NT2/D1 (cell line): ENCODE results near the gene DTD2.
"Not testable (repeated sequence)": the region's sequence is repeated elsewhere in the genome, so short reads cannot be mapped to it uniquely, and the experiment has no call there.

Experiments
- DNase-seq: peaks from one replicate; pipeline ENCODE4 v3.0.0-alpha.2; 2011; ENCODE audit warnings: low read depth, low spot score
- H3K27me3 ChIP-seq: 2 replicates; pipeline ENCODE4 v1.6.0; 2011; ENCODE audit warnings: mild to moderate bottlenecking; ENCODE audit not compliant: insufficient read length, insufficient read depth
- H3K36me3 ChIP-seq: 2 replicates; pipeline ENCODE4 v1.6.1; 2011; ENCODE audit warnings: mild to moderate bottlenecking, low read length, mixed read lengths; ENCODE audit not compliant: insufficient read depth, insufficient read length
- H3K4me1 ChIP-seq: 2 replicates; pipeline ENCODE4 v1.5.1; 2011; ENCODE audit not compliant: insufficient read depth, insufficient read length
- H3K4me3 ChIP-seq: 2 replicates; pipeline ENCODE4 v1.5.1; 2011; ENCODE audit warnings: low read depth; ENCODE audit not compliant: insufficient read length
- H3K9ac ChIP-seq: 2 replicates; pipeline ENCODE4 v1.6.0; 2011; ENCODE audit warnings: low read depth; ENCODE audit not compliant: insufficient read length
- H3K9me3 ChIP-seq: 2 replicates; pipeline ENCODE4 v1.5.1; 2011; ENCODE audit warnings: mild to moderate bottlenecking, low read length; ENCODE audit not compliant: insufficient read depth
- SUZ12 ChIP-seq: IDR thresholded peaks from 2 replicates; pipeline ENCODE4 v1.6.1; 2011; ENCODE audit not compliant: insufficient read length, insufficient read depth; ENCODE audit errors: extremely low read depth
- YY1 ChIP-seq: IDR thresholded peaks from 2 replicates; pipeline ENCODE4 v1.6.1; 2011; ENCODE audit not compliant: insufficient read length, insufficient read depth
- ZNF274 ChIP-seq: IDR thresholded peaks from 2 replicates; pipeline ENCODE4 v1.6.1; 2011; ENCODE audit warnings: mild to moderate bottlenecking, low read depth, low read length

DTD2 gene

DNA sequence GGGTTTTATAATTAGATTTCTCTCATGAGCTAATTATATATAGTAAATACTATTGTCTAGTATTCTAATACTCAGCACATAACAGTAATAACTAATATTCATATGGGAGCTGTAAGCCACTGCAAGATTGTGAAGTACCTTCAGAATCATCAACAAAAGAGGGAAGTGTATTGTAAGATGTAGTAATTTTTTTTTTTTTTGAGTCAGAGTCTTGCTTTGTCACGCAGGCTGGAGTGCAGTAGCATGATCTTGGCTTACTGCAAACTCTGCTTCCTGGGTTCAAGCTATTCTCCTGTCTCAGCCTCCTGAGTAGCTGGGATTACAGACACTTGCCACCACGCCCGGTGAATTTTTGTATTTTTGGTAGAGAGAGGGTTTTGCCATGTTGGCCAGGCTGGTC is 27.4 kb upstream of the DTD2 start:
- DNase-seq, result no peak
- Histone ChIP-seq H3K4me1 (no peaks in the 10 kb centered on the region), H3K9me3 (no peaks in the 10 kb centered on the region), H3K27me3 (no peaks in the 10 kb centered on the region), H3K4me3 (no peak overlapping the region), H3K9ac (no peak overlapping the region), H3K36me3 (no peaks in the 10 kb centered on the region)
- no peak for TF ChIP-seq ZNF274
- TF ChIP-seq YY1, result no peak
- TF ChIP-seq SUZ12, result no peak

DNA sequence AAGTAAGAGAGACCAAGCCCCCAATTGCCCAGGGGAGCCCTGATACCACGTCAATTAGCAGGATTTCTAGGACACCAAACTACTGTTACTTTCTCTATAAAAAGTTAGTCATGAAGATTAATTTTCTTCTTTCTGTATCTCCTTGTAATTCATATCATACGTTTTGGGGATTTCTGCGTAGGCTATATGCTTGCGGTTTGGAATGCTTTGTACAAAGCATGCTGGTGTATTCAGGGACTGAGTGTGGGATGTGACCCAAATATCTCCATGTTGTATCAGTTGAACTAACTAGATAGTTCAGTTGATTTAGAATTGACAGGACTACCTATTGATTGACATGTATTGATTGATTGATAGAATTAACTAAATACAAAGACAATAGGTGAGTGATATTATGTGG is 22.9 kb upstream of the DTD2 start:
- Histone ChIP-seq H3K4me3 (no peak overlapping the region), H3K9ac (no peak overlapping the region), H3K4me1 (no peaks in the 10 kb centered on the region), H3K36me3 (no peaks in the 10 kb centered on the region), H3K27me3 (no peaks in the 10 kb centered on the region), H3K9me3 (no peaks in the 10 kb centered on the region)
- TF ChIP-seq ZNF274 (no peak), SUZ12 (no peak), YY1 (no peak)
- no peak for DNase-seq

DNA sequence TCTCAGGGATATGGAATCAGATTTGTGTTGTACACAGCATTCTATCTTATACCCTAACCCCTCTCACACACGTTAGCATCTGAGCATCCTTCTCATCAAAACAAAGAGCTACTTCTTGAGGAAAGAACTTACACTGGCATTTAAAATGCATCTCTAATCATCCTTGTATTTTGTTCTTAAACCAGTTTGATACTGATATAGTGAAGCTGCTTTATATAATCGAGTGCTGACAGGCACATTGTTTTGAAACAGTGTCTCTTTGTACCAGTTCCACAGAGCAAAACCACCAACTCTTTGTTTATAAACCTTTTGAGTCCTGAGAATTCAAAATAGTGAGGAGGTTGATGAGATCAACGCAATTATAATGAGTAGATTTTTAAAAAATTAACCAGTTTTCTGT is 21.7 kb upstream of the DTD2 start:
- no peaks in the 10 kb centered on the region for H3K27me3 ChIP-seq
- no peaks in the 10 kb centered on the region for H3K36me3 ChIP-seq
- no peak overlapping the region for H3K4me3 ChIP-seq
- H3K9me3 ChIP-seq, result no peaks in the 10 kb centered on the region
- no peak overlapping the region for H3K9ac ChIP-seq
- TF ChIP-seq YY1, result no peak
- no peak for TF ChIP-seq SUZ12
- H3K4me1 ChIP-seq, result no peaks in the 10 kb centered on the region
- no peak for DNase-seq

DNA sequence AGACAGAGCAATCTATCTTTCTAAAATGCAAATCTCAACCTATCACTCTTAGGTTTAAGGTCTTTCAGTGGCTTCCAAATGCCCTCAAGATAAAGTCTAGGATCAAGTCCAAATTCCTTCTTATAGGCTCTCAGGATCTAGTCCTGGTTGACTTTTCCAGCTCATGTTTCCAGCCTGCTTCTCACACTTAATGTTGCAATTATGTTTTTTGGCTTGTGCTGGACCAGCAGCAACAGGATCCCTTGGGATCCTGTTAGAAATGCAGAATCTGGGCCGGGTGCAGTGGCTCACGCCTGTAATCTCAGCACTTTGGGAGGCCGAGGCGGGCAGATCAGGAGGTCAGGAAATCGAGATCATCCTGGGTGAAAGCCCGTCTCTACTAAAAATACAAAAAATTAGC is 19.9 kb upstream of the DTD2 start:
- no peak for DNase-seq
- H3K36me3 ChIP-seq, result no peaks in the 10 kb centered on the region
- no peaks in the 10 kb centered on the region for H3K9me3 ChIP-seq
- H3K9ac ChIP-seq, result no peak overlapping the region
- no peak overlapping the region for H3K4me3 ChIP-seq
- no peaks in the 10 kb centered on the region for H3K4me1 ChIP-seq
- no peaks in the 10 kb centered on the region for H3K27me3 ChIP-seq
- TF ChIP-seq ZNF274, result no peak
- no peak for TF ChIP-seq SUZ12
- TF ChIP-seq YY1, result no peak

DNA sequence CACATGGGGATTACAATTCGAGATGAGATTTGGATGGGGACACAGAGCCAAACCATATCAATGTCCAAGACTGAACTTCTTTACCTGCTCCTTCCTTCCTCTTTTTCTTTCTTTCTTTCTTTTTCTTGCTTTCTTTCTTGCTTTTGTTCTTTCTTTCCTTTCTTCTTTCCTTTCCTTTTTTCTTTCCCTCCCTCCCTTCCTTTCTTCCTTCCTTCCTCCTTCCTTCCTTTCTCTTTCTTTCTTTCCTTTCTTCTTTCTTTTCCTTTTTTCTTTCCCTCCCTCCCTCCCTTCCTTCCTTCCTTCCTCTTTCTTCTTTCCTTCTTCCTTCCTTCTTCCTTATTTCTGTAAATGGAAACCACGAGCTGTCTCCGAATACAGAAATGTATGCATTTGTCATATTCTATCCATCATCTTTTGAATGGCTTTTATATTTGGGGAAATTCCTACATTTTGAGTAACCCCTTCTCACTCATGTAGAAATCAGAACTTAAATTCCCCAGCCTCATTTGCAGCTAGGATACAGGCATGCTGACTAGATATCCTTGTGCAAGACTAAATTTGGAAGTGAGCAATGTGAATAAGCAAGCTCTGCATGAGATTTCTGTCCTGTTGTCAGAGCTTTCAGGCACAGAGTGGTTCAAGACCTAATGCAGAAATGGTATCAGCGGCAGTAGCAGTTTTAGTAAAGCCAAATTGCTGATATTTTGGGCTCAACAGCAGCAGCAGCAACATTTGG is 19.0 kb upstream of the DTD2 start:
- Histone ChIP-seq H3K9me3 (no peaks in the 10 kb centered on the region), H3K4me1 (no peaks in the 10 kb centered on the region), H3K27me3 (no peaks in the 10 kb centered on the region), H3K36me3 (no peaks in the 10 kb centered on the region), H3K9ac (no peak overlapping the region), H3K4me3 (no peak overlapping the region)
- no peak for DNase-seq
- TF ChIP-seq ZNF274 (no peak), SUZ12 (no peak), YY1 (no peak)

DNA sequence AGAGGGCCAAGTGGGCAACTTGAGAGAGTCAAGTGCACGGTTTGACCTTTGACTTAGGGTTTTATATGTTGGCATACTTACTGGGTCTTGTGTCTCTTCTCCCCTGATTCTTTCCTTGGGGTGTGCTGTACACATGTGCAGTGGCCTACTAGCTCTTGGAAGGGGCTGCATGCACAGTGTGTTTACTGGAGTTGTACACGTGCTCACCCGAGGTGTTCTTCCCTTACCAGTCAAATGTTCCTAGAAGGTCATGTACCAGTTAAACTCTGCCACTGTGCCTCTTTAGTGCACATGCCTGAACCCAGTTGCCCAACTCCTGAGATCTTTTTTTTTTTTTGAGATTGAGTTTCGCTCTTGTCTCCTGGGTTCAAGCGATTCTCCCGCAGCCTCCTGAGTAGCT is 9.2 kb upstream of the DTD2 start:
- Histone ChIP-seq H3K4me1 (no peaks in the 10 kb centered on the region), H3K9me3 (no peaks in the 10 kb centered on the region), H3K27me3 (no peaks in the 10 kb centered on the region), H3K9ac (no peak overlapping the region), H3K4me3 (no peak overlapping the region), H3K36me3 (no peaks in the 10 kb centered on the region)
- TF ChIP-seq ZNF274 (no peak), YY1 (no peak), SUZ12 (no peak)
- DNase-seq, result no peak

DNA sequence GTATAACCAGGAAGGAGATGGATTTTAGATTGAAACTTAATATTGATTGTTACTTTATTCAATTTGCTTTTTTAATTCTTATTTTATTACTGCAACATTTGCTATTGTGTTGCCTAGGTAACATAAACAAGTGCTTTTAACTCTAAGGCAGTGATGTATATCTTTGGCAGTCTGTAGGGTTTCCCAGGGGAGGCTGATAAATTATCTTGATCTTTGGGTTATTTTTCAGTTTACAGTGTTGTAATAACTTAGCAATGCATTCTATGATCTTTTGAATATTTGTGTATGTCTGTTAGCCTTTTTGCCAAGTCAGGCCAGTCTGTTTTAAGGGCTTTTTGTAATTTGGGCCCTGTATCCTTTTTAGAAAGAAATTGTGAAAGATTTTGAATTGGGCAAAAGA is 7.8 kb upstream of the DTD2 start:
- TF ChIP-seq SUZ12, result no peak
- no peak for TF ChIP-seq YY1
- TF ChIP-seq ZNF274, result no peak
- Histone ChIP-seq H3K4me1 (no peaks in the 10 kb centered on the region), H3K36me3 (no peaks in the 10 kb centered on the region), H3K27me3 (no peaks in the 10 kb centered on the region), H3K9me3 (no peaks in the 10 kb centered on the region), H3K4me3 (no peak overlapping the region), H3K9ac (no peak overlapping the region)
- no peak for DNase-seq

DNA sequence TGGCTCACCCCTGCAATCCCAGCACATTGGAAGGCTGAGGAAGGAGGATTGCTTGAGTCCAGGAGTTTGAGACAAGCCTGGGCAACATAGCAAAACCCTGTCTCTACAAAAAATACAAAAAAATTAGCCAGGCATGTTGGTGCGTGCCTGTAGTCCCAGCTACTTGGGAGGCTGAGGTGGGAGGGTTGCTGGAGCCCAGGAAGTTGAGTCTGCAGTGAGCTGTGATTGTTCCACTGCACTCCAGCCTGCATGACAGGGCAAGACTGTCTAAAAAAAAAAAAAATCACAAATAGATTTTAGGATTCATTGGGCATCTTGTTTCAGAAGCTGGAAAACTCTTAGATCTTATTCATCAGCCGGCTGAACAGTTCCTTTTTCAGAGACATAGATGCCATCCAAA is 5.1 kb upstream of the DTD2 start:
- H3K36me3 ChIP-seq, H3K4me1 ChIP-seq, H3K9me3 ChIP-seq, H3K4me3 ChIP-seq, DNase-seq, H3K27me3 ChIP-seq, H3K9ac ChIP-seq: not testable (repeated sequence)
